ENCODE data around the gene TNFAIP6.
A peak's percentile ranks its signal among the peaks of the same experiment; 100 is the strongest.
"Not testable (repeated sequence)": the region's sequence is repeated elsewhere in the genome, so short reads cannot be mapped to it uniquely, and the experiment has no call there.

TNFAIP6 gene

GRCh38 chr2:151361674-151362370 is 4.4 kb downstream of the TNFAIP6 start:
- no peak for DNase-seq

GRCh38 chr2:151363709-151364108 is 6.3 kb downstream of the TNFAIP6 start:
- no peak for DNase-seq

- no peak for DNase-seq
Measured at GRCh38 chr2:151367571-151367970, 10.2 kb downstream of the TNFAIP6 start.

- no peak for DNase-seq
Measured at GRCh38 chr2:151374436-151374835, 17.0 kb downstream of the TNFAIP6 start.

DNA sequence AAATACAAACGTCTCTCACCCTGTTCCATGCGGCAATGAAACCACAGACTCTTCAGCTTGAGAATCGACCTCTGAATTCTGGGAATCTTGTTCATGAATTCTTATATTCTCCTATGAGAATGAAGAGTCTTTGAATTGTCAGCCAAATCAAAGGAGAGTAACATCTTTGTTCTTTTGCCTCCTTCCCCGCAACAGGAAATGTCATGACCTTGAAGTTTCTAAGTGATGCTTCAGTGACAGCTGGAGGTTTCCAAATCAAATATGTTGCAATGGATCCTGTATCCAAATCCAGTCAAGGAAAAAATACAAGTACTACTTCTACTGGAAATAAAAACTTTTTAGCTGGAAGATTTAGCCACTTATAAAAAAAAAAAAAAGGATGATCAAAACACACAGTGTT is 21.8 kb downstream of the TNFAIP6 start:
- no peak for DNase-seq

- DNase-seq: no peak
Measured at GRCh38 chr2:151380580-151381235, 23.3 kb downstream of the TNFAIP6 start.

- DNase-seq: no peak
Measured at GRCh38 chr2:151381266-151381665, 23.9 kb downstream of the TNFAIP6 start.

DNA sequence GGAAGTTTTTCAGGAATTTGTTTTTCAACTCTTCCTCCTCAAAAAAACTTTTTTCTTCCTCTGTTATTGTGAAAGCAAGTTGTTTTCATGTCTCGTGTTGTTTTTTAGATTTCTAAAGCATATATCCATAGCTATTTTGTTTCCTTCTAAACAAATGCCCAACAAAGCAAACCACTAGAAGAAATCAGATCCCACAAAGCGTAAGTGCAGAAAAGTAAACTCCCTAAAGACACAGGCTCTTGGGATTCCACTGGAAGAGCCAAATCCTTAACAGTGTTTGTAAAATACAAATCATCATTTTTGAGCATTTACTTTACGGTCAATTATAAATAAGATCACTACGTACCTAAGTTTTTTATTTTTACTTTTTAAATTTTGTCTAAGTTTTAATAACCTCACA is 30.6 kb downstream of the TNFAIP6 start:
- no peak for DNase-seq

GRCh38 chr2:151391436-151391835 is 34.0 kb downstream of the TNFAIP6 start:
- DNase-seq: no peak

GRCh38 chr2:151394509-151394908 is 37.1 kb downstream of the TNFAIP6 start:
- no peak for DNase-seq

- DNase-seq: no peak
Measured at GRCh38 chr2:151395509-151396374, 38.4 kb downstream of the TNFAIP6 start.

DNA sequence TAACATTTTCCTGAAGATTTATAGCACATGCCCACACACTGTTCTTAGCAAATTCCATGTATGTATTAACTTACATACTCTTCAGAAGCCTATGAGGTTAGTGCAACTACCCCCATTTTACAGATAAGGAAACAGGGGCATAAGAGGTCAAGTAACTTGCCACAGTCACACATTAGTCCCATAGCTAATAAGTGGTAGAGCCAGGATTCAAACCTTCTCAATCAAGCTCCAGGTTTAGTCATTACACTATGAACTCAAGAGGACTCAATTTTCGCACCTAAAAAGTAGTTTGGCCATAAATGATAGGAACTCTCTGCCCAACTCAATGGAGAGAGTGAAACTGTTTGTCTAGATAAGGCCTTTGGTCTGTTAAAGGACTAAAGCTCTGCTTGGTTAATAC is 42.6 kb downstream of the TNFAIP6 start:
- DNase-seq: no peak

DNA sequence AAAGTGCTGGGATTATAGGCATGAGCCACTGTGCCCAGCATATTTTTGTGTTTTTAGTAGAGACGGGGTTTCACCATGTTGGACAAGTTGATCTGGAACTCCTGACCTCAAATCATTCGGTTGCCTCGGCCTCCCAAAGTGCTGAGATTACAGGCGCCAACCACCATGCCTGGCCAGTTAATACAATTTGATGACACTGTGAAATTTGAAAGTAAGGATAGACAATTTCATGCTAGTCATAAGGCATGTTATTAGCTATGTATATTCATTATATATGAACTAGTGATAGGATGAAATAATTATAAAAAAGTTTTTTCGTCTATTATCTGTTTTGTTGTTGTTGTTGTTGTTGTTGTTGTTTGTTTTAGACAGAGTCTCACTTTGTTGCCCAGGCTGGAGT is 43.8 kb downstream of the TNFAIP6 start:
- no peak for DNase-seq

DNA sequence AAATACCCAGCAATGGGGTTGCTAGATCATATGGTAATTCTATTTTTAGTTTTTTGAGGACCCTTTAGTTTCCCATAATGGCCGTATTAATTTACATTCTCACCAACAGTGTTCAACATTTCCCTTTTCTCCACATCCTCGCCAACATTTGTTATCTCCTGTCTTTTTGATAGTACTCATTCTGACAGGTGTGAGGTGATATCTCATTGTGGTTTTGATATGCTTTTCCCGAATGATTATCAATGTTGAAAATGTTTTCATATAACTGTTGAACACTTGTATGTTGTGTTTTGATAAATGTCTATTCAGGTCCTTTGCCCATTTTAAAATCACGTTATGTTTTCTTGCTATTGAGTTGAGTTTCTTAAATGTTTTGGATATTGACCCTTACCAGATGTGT is 46.5 kb downstream of the TNFAIP6 start:
- no peak for DNase-seq

DNA sequence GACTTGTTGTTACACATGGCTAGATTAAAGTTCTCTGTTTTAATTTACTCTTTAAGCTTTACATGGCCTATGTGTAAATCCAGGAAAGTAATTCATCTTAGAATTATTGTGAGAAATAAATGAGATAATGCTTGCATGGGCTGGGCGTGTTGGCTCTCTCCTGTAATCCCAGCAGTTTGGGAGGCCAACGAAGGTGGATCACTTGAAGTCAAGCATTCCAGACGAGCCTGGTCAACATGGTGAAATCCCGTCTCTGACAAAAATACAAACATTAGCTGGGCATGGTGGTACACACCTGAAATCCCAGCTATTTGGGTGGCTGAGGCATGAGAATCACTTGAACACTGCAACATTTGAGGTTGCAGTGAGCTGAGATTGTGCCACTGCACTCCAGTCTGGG is 48.0 kb downstream of the TNFAIP6 start:
- DNase-seq: no peak

DNA sequence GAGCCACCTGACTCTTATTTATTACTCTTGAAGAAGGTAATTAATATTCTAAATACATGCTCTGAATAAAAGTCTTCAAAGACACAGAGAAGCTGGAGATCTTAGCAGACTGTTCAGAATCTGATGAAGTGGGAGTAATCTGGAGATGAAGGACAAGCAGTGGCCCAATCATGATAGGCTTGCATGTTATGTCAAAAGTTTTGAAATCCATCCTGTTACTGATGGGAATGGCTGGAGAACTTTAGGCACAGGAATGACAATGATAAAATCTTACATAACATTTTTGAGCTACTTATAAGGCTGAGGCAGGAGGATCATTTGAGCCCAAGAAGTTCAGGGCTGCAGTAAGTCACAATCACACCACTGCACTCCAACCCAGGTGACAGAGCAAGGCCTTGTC is 49.9 kb downstream of the TNFAIP6 start:
- no peak for DNase-seq

GRCh38 chr2:151408788-151409600 is 51.6 kb downstream of the TNFAIP6 start:
- DNase-seq: no peak

- DNase-seq: peak; percentile 58
Measured at GRCh38 chr2:151409601-151410484, 52.5 kb downstream of the TNFAIP6 start, which contains the start of gene RIF1. Gene RIF1 (plus strand): TSS chr2:151409902. CDS start chr2:151410424, 522 bp downstream.

GRCh38 chr2:151410485-151410834 is 53.1 kb downstream of the TNFAIP6 start:
- DNase-seq: peak; percentile 32

DNA sequence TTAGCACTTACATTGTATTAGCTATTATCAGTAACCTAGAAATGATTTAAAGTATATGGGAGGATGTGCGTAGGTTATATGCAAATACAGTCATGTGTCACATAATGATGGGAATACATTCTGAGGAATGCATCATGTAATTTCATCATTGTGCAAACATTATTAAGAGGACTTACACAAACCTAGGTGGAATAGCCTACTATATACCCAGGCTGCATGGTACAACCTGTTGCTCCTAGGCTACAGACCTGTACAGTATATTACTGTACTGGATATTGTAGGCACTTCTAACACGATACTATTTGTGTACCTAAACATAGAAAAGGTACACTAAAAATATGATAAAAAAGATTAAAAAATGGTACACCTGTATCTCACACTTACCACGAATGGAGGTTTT is 60.3 kb downstream of the TNFAIP6 start:
- DNase-seq: no peak

- DNase-seq: not testable (repeated sequence)
Measured at GRCh38 chr2:151421681-151422080, 64.3 kb downstream of the TNFAIP6 start.

Data from T-helper 9 cell (primary cell).